GM13977 (cell line): Measurements from ENCODE around the gene MAD1L1.

Experiments used
- DNase-seq: peaks from one replicate; pipeline ENCODE4 v3.0.0; 2012; ENCODE audit warnings: low spot score
- in situ Hi-C: fragments of 300-500 bp; cut with MboI; formaldehyde crosslinking; loops from one replicate; pipeline ENCODE4 v1.12.0; 2022; ENCODE audit warnings: low sequenced_read_pairs, low pct_unique_long_range_greater_than_20kb, mixed read lengths, inconsistent platforms; ENCODE audit not compliant: unreplicated experiment
- TF ChIP-seq, protein P1 (sequence below): IDR thresholded peaks from 2 replicates; pipeline ENCODE4 v1.5.1; 2012; ENCODE audit warnings: mild to moderate bottlenecking, control low read depth; ENCODE audit not compliant: insufficient read depth; ENCODE audit errors: extremely low read depth, missing control alignments

Gene MAD1L1

DNA sequence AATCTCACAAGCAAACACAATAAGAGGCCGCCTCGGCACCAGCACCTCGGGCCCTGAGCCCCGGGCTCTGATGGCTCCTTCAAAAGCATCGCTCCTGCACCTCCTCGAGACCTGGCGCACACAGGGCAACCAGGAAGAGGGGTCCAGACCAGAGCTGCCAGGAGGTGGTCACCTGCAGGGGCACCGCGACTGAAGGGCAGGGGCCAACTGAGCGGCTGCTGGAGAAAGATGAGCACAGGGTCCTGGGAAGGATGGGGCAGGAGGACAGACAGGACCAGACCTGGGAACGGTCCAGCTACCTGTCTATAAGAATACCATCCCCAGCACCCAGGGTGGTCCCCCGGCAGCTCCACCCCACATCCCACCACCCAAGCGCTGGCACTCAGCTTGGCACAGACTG is 20.8 kb downstream of the MAD1L1 start:
- no peak for DNase-seq
- TF ChIP-seq, protein P1, sequence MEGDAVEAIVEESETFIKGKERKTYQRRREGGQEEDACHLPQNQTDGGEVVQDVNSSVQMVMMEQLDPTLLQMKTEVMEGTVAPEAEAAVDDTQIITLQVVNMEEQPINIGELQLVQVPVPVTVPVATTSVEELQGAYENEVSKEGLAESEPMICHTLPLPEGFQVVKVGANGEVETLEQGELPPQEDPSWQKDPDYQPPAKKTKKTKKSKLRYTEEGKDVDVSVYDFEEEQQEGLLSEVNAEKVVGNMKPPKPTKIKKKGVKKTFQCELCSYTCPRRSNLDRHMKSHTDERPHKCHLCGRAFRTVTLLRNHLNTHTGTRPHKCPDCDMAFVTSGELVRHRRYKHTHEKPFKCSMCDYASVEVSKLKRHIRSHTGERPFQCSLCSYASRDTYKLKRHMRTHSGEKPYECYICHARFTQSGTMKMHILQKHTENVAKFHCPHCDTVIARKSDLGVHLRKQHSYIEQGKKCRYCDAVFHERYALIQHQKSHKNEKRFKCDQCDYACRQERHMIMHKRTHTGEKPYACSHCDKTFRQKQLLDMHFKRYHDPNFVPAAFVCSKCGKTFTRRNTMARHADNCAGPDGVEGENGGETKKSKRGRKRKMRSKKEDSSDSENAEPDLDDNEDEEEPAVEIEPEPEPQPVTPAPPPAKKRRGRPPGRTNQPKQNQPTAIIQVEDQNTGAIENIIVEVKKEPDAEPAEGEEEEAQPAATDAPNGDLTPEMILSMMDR: no peak
- in situ Hi-C loops: loop anchor here (25.0 kb wide), 1 partner anchor 625 kb away; no protein-coding TSS in a partner anchor

DNA sequence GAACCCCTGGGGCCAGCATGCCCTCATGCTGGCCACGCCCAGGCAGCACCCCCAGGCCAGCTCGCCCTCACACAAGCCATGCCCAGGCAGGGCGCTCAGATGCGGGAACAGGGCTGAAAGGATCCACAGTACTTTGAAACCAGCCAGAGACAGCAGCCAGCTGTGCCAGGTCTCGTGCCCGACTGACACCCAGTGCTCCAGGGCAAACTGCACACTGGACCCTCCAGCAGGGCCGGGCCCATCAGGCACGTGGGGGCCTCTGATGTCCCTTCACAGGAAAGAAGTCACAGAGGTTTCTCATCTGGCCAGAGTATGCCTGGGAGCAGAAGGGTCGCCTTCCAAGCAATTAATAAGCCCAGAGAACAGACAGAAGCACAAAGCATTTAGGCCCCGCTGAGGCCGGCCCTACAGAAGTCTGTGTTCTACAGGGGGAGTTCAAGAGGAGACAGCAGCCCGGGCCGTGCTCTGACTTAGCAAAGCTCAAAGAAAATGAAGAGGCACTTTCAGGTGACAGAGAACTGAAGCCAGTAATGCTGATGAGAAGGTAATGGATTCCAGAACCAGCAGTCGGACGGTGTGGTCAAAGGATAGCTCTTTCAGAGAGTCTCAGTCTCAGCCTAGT is 21.4 kb downstream of the MAD1L1 start:
- TF ChIP-seq, protein P1: no peak
- DNase-seq: no peak
- in situ Hi-C loops: loop anchor here (25.0 kb wide), 1 partner anchor 624 kb away; no protein-coding TSS in a partner anchor

DNA sequence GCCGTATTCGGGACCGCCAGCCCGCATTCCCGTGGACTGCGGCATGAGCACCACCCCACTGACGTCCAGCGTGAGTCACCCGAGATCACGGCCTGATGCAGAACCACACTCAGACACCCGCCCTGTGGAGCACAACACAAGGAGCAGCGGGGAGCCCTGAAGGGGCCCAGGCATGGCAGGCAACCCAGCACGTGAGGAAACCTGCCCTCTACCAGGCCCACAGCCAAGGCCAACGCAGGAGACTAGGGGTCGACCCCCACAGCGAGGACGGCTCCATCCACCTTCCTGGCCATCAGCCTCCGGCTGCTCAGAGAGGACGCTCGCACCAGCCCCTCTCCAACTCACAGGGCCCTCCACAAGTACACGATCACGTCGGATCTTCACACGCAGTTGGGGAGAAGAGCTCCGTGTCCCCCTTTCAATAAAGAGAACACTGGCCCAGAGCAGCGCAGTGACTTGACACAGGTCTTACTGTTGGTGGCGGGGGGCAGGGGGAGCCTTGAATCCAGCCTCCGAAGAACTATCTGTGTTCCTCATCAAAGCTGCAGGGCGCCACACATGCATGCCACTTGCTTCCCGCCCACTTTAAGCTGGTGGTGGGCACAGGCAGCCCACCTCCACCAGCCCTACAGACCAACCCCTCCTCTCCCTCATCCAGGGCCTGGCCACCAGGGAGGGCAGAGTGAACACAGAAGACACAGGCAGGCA is 22.0 kb downstream of the MAD1L1 start:
- TF ChIP-seq, protein P1: no peak
- in situ Hi-C loops: loop anchor here (25.0 kb wide), 1 partner anchor 623 kb away; no protein-coding TSS in a partner anchor
- no peak for DNase-seq

DNA sequence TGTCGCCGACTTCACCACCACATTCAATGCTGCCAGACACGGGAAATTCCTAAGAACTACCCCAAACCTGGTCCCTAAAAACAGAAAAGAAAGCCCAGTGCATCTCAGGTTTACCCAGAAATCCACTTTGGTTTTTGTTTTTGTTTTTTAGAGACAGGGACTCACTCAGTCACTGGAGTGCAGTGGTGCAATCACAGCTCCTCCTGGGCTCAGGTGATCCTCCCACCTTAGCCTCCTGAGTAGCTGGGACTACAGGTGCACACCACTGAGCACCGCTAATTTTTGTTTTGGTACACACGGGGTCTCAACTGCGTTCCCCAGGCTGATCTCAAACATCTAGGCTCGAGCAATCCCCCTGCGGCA is 22.8 kb downstream of the MAD1L1 start:
- DNase-seq: no peak
- TF ChIP-seq, protein P1: no peak
- in situ Hi-C loops: loop anchor here (25.0 kb wide), 1 partner anchor 623 kb away; no protein-coding TSS in a partner anchor

DNA sequence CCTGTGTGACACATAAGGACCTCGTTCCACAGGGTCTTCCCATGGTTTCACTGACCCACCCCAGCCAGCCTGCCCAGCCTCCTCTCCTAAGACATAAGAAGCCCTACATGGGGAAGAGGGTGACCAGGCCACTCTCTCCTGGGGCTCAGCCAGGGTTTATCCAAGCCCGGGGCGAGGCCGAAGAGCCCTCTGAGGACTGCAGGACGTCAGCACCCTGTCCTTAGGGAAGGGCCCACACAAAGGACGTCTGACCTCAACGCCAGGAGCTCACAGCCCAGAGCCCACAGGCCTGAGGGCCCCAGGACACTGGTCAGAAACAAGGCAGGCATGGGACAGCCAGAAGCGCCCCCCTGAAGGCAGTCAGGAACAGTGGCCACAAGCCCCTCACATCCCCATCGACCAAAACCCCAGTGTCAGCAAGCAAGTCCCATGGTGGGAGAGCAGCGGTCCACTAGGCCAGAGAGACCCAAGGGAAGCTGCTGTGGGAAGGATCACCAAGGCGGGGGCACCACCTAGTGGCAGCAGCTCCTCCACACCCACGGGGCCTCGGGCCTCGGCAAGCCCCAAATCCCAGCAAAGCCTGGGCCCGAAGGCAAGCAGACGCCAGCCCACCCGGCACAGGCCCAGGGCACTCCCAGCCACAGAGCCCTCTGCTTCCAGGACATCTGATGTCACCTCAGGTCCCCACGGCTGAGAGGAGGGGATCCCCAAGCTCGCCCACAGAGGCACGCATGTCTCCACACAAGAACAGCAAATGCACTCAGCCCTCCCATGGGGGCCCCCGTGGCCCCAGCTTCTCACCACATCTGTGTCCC is 23.4 kb downstream of the MAD1L1 start:
- peak; percentile 86 for DNase-seq
- TF ChIP-seq, protein P1: peak; percentile 87
- in situ Hi-C loops: loop anchor here (25.0 kb wide), 1 partner anchor 622 kb away; no protein-coding TSS in a partner anchor

DNA sequence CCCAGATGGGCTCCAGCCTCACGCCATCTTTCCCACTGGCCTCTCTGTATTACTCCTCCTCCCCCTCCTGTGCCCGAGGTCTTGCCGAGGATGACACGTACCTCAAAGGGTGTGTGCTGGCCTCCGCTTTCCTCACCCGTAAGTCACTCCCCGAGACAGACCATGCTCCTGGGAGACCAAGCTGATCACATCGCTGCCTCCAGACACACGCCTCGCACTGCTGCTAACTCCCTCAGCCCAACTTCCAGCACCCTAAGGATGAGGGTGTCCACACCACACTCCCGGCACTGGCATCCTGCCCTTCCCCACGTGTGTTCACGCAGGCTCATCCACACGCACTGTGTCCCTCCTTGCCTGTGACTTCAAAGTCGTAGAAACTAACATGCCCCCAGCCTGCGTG is 24.0 kb downstream of the MAD1L1 start:
- DNase-seq: no peak
- in situ Hi-C loops: loop anchor here (25.0 kb wide), 1 partner anchor 621 kb away; no protein-coding TSS in a partner anchor
- TF ChIP-seq, protein P1: no peak
